PFSK-1 (cell line): ENCODE results near the gene STRA8.

Source experiments
- FOXP2 ChIP-seq: optimal IDR thresholded peaks from 2 replicates; pipeline ENCODE3; 2011; ENCODE audit warnings: borderline replicate concordance, control low read depth, inconsistent platforms; ENCODE audit not compliant: insufficient read depth; ENCODE audit errors: extremely low read length, extremely low read depth
- POLR2AphosphoS5 ChIP-seq: IDR thresholded peaks from 2 replicates; pipeline ENCODE4 v1.6.1; 2012; ENCODE audit warnings: low read depth, mild to moderate bottlenecking, control low read depth, low read length, moderate library complexity
- REST ChIP-seq, 2 experiments: IDR thresholded peaks; 2 replicates each; pipeline versions ENCODE4 v1.6.1 to v1.8.0; 2011 to 2012; ENCODE audit warnings: low read depth in 2 of 2, low read length in 2 of 2, control low read depth in 1 of 2, inconsistent platforms in 1 of 2, mild to moderate bottlenecking in 1 of 2, moderate library complexity in 1 of 2; ENCODE audit not compliant: insufficient read depth in 1 of 2
- SIN3A ChIP-seq: IDR thresholded peaks from 2 replicates; pipeline ENCODE4 v1.6.1; 2012; ENCODE audit warnings: mild to moderate bottlenecking, low read length, moderate library complexity, borderline replicate concordance; ENCODE audit not compliant: insufficient read depth
- TAF1 ChIP-seq: IDR thresholded peaks from 2 replicates; pipeline ENCODE4 v1.6.1; 2012; ENCODE audit warnings: low read length, control low read depth, borderline replicate concordance; ENCODE audit not compliant: insufficient read depth

Gene STRA8

GRCh38 chr7:135209225-135209834 lies 24.3 kb upstream of the STRA8 start:
- no peak for TF ChIP-seq POLR2AphosphoS5
- no peak for TF ChIP-seq TAF1
- TF ChIP-seq SIN3A, result no peak
- no peak for TF ChIP-seq REST (IDR thresholded peaks at IDR 0.05; ENCODE audit: insufficient read depth in 1 of 2, low read depth in 2 of 2, low read length in 2 of 2)
- no peak for TF ChIP-seq FOXP2

GRCh38 chr7:135210888-135211178 lies 22.8 kb upstream of the STRA8 start:
- TF ChIP-seq TAF1, result no peak
- TF ChIP-seq FOXP2, result no peak
- no peak for TF ChIP-seq SIN3A
- TF ChIP-seq REST (IDR thresholded peaks at IDR 0.05; ENCODE audit: insufficient read depth in 1 of 2, low read depth in 2 of 2, low read length in 2 of 2), result no peak
- TF ChIP-seq POLR2AphosphoS5, result no peak

- TF ChIP-seq FOXP2 (no peak), SIN3A (no peak), TAF1 (peak; percentile 95), POLR2AphosphoS5 (peak; percentile 86), REST (IDR thresholded peaks at IDR 0.05; ENCODE audit: insufficient read depth in 1 of 2, low read depth in 2 of 2, low read length in 2 of 2) (0 out of 4 replicates have a peak, but pooled peaks of 1 of the 2 experiments have one; percentile 16)
These were observed 22.3 kb upstream of the STRA8 start, which contains the start of gene WDR91 for GRCh38 chr7:135211179-135211945. WDR91 (minus strand) TSS chr7:135211526; CDS start chr7:135211502, 24 bp downstream.

- TF ChIP-seq REST (IDR thresholded peaks at IDR 0.05; ENCODE audit: insufficient read depth in 1 of 2, low read depth in 2 of 2, low read length in 2 of 2) (no peak), FOXP2 (no peak), SIN3A (no peak), POLR2AphosphoS5 (no peak), TAF1 (no peak)
These were observed 19.8 kb upstream of the STRA8 start for GRCh38 chr7:135213831-135214230.

- TF ChIP-seq SIN3A (no peak), FOXP2 (no peak), POLR2AphosphoS5 (no peak), REST (IDR thresholded peaks at IDR 0.05; ENCODE audit: insufficient read depth in 1 of 2, low read depth in 2 of 2, low read length in 2 of 2) (no peak), TAF1 (no peak)
These were observed 18.5 kb upstream of the STRA8 start for GRCh38 chr7:135215180-135215579.
